SK-N-SH (cell line): ENCODE data around the gene IFIT1B. TPM values are rescaled to one million over a fixed set of nuclear protein-coding genes. Genes with fewer than 3 reads are reported as not detected.
"Not testable (repeated sequence)": the region's sequence is repeated elsewhere in the genome, so short reads cannot be mapped to it uniquely, and the experiment has no call there.

Experiments used
- CTCF ChIA-PET: fragments of 300-600, 350-600 bp; formaldehyde crosslinking; extraction: SDS; loops from one replicate; lab custom pipeline; 2021; lab: Yijun Ruan, JAX
- POLR2A ChIA-PET: fragments of 350-600 bp; sonication (Branson Sonifier 250); formaldehyde crosslinking; extraction: SDS; loops from one replicate; lab custom pipeline; 2020; ENCODE audit warnings: antibody characterized with exemption, inconsistent platforms; lab: Yijun Ruan, JAX
- DNase-seq: peaks from one replicate; pipeline ENCODE4 v3.0.0; 2012
- H2AFZ ChIP-seq: fragments of 200-600 bp; sonication (generic); 2 replicates; pipeline ENCODE4 v1.8.1; 2016; ENCODE audit warnings: antibody characterized with exemption, mild to moderate bottlenecking, low read depth
- H3F3A ChIP-seq: fragments of 200-600 bp; sonication (generic); replicated peaks from 2 replicates; pipeline ENCODE3; 2016; ENCODE audit warnings: antibody characterized with exemption, mild to moderate bottlenecking; ENCODE audit not compliant: insufficient read depth
- H3K27ac ChIP-seq, 2 experiments: fragments of 200-500 bp in 1 of 2; fragments of 200-600 bp in 1 of 2; sonication (Bioruptor generic) in 1 of 2; sonication (generic), shearing (Covaris generic) in 1 of 2; 2 replicates each; pipeline versions ENCODE4 v1.5.1 to v1.6.1; 2014 to 2016; ENCODE audit warnings: low read depth in 2 of 2, inconsistent platforms in 1 of 2, low read length in 1 of 2, mild to moderate bottlenecking in 1 of 2, mixed read lengths in 1 of 2
- H3K27me3 ChIP-seq: fragments of 200-600 bp; sonication (generic), shearing (Covaris generic); 2 replicates; pipeline ENCODE4 v1.6.1; 2016; ENCODE audit warnings: mixed run types; ENCODE audit not compliant: insufficient read depth
- H3K36me3 ChIP-seq, 2 experiments: fragments of 200-500 bp in 1 of 2; fragments of 200-600 bp in 1 of 2; sonication (Bioruptor generic) in 1 of 2; sonication (generic) in 1 of 2; replicated peaks in 1 of 2; 2 replicates each; pipeline versions ENCODE3 to v1.5.1; 2014 to 2016; ENCODE audit warnings: low read length in 1 of 2, mild to moderate bottlenecking in 1 of 2; ENCODE audit not compliant: insufficient read depth in 2 of 2, control insufficient read depth in 1 of 2
- H3K4me1 ChIP-seq, 2 experiments: fragments of 200-500 bp in 1 of 2; fragments of 200-600 bp in 1 of 2; sonication (Bioruptor generic) in 1 of 2; sonication (generic), shearing (Covaris generic) in 1 of 2; 2 replicates each; pipeline versions ENCODE4 v1.5.1 to v1.6.1; 2014 to 2016; ENCODE audit warnings: low read depth in 1 of 2, low read length in 1 of 2, mixed run types in 1 of 2; ENCODE audit not compliant: insufficient read depth in 2 of 2, control insufficient read depth in 1 of 2
- H3K4me2 ChIP-seq: fragments of 200-600 bp; sonication (generic), shearing (Covaris generic); 2 replicates; pipeline ENCODE4 v1.6.1; 2017; ENCODE audit warnings: mixed run types
- H3K4me3 ChIP-seq, 2 experiments: fragments of 200-500 bp in 1 of 2; fragments of 200-600 bp in 1 of 2; sonication (Bioruptor generic) in 1 of 2; sonication (generic), shearing (Covaris generic) in 1 of 2; 2 replicates each; pipeline versions ENCODE4 v1.5.1 to v1.8.1; 2014 to 2016; ENCODE audit warnings: low read depth in 2 of 2, inconsistent platforms in 1 of 2, low read length in 1 of 2, mild to moderate bottlenecking in 1 of 2, mixed read lengths in 1 of 2, moderate library complexity in 1 of 2
- H3K79me2 ChIP-seq: fragments of 200-600 bp; sonication (generic); 2 replicates; pipeline ENCODE4 v1.8.1; 2017; ENCODE audit warnings: mild to moderate bottlenecking; ENCODE audit not compliant: insufficient read depth
- H3K9ac ChIP-seq: fragments of 200-600 bp; sonication (generic); 2 replicates; pipeline ENCODE4 v1.6.1; 2017; ENCODE audit warnings: mixed run types
- H3K9me2 ChIP-seq: fragments of 200-600 bp; sonication (generic); 2 replicates; pipeline ENCODE4 v1.6.1; 2017; ENCODE audit warnings: mixed run types
- H3K9me3 ChIP-seq: fragments of 200-600 bp; sonication (generic); 2 replicates; pipeline ENCODE4 v1.6.1; 2017; ENCODE audit warnings: mixed run types, mild to moderate bottlenecking, moderate library complexity
- H4K20me1 ChIP-seq: fragments of 200-600 bp; sonication (generic); 2 replicates; pipeline ENCODE4 v1.6.1; 2017; ENCODE audit warnings: mild to moderate bottlenecking, mixed run types; ENCODE audit not compliant: insufficient read depth
- GATA2 ChIP-seq: sonication (generic); formaldehyde crosslinking; IDR thresholded peaks from 2 replicates; pipeline ENCODE4 v1.5.0; 2020; ENCODE audit warnings: mild to moderate bottlenecking, missing genetic modification reagents
- MAX ChIP-seq: IDR thresholded peaks from 2 replicates; pipeline ENCODE4 v1.4.0; 2012; ENCODE audit warnings: low read depth
- NRF1 ChIP-seq: IDR thresholded peaks from 2 replicates; pipeline ENCODE4 v1.6.1; 2012; ENCODE audit warnings: low read depth, mild to moderate bottlenecking, low read length
- RAD21 ChIP-seq: IDR thresholded peaks from 2 replicates; pipeline ENCODE4 v1.6.1; 2012; ENCODE audit warnings: mild to moderate bottlenecking, low read length
- RCOR1 ChIP-seq: fragments of 150-350 bp; IDR thresholded peaks from 2 replicates; pipeline ENCODE4 v1.6.1; 2017; ENCODE audit warnings: antibody characterized with exemption, low read length
- REST ChIP-seq: IDR thresholded peaks from 2 replicates; pipeline ENCODE4 v1.6.1; 2012; ENCODE audit warnings: mild to moderate bottlenecking, low read depth, low read length, moderate library complexity
- RXRA ChIP-seq: IDR thresholded peaks from 2 replicates; pipeline ENCODE4 v1.4.0; 2012; ENCODE audit warnings: low read depth, mild to moderate bottlenecking, borderline replicate concordance
- TCF12 ChIP-seq: IDR thresholded peaks from 2 replicates; pipeline ENCODE4 v1.4.0; 2012
- WGBS: methylation state at CpG from one replicate; pipeline ENCODE4 v1.1.6; 2017; ENCODE audit warnings: low lambda C conversion rate; 5-methylcytosine and 5-hydroxymethylcytosine counted together
- polyA plus RNA-seq, 3 experiments: library from polyadenylated mRNA; depleted of rRNA; stranded (reverse); fragments of >200 nt; gene quantifications; 2 replicates each; pipeline ENCODE4 v1.2.3, GENCODE V29; 2012
- TF ChIP-seq, protein P1 (sequence below): fragments of 150-350 bp; IDR thresholded peaks from 2 replicates; pipeline ENCODE4 v1.6.1; 2016; ENCODE audit warnings: mild to moderate bottlenecking, low read depth, low read length

Gene IFIT1B, protein sequence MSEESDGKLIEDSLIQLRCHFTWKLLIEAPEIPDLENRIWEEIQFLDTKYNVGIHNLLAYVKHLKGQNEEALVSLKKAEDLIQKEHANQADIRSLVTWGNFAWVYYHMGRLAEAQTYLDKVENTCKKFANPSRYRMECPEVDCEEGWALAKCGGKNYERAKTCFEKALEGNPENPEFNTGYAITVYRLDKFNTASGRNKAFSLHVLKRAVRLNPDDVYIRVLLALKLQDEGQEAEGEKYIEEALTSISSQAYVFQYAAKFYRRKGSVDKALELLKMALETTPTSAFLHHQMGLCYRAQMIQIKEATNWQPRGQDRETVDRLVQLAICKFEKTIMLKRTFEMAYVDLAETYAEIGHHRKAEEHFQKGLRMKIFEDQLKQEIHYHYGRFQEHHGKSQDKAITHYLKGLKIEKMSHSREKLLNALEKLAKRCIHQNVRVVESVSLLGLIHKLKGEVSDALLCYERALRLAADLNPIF
- polyA plus RNA-seq (2012; rRNA removed): 0.03 TPM in 1 of 2 replicates, not detected in the other
- polyA plus RNA-seq (2012; cell fraction: cytosol; rRNA removed): 0.01 TPM in 1 of 2 replicates, not detected in the other
- not detected in 2 replicates for polyA plus RNA-seq (2012; cell fraction: nucleus; rRNA removed)

DNA sequence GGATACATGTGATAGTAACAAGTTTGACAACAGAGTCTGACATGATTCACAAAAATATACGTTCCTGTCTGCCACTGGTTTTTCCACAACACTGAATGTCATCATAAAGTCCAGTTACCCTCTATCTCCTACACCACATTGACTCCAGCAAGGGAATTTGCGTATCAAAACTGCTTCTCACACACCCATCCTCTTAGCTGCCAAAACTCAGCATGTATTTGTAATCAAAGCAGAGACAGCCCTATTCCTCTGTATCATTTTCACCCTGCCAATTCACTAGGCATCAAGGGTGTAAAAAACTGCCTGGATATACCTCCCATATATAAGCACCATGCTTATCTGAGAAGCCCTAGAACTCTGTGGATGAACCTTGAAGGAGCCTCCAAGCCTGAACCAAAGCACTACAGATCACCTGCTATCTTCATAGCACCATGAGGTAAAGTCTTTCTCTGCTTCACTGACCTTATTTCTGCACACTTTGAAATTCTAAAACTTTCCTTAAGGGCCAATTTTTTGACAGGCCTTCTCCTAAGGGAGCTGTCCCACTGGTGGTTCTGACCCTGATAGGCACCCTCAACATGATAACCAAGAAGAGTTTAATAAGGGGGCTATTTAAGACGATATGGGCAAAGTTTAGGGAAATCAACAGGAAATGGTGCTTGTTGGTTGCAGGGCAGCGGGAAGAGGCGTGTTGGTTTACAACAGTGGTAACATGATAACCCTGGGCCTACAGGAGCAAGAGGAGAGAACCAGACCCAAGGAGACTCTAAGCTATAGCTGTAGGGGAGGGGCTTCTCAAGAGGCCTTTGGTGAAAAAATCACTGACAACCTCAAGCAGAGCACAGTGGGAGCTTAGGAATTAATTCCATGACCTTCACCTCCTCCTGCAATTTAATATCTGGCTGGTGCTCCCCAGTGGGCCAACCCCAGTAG is at the start of gene IFIT1B:
Gene IFIT1B, plus strand, starts transcription at position 352 of the 933 bp plus-strand sequence. Its CDS starts 80 bp downstream, at position 432.
- H3K9ac ChIP-seq: no peak within 1 kb of the TSS
- no peak within 1 kb of the TSS for H3K27ac ChIP-seq
- no peak for DNase-seq
- H3F3A ChIP-seq: peaks cover 4% of the 10 kb centered on the region
- 76% methylated on average over 5 of the region's 5 CpGs for WGBS
- H3K79me2 ChIP-seq: no peaks in the 10 kb centered on the region
- H3K4me2 ChIP-seq: no peak within 1 kb of the TSS
- POLR2A ChIA-PET: no interaction called here
- no peaks in the 10 kb centered on the region for H4K20me1 ChIP-seq
- CTCF ChIA-PET: interaction anchor here (1.5 to 1.6 kb wide), 2 partner anchors 9 to 11 kb away, joined by 8 read pairs; no protein-coding TSS in a partner anchor
- no peaks in the 10 kb centered on the region for H3K36me3 ChIP-seq
- no peaks in the 10 kb centered on the region for H3K27me3 ChIP-seq
- peaks cover 10 to 20% of the 10 kb centered on the region in 2 experiments for H3K4me1 ChIP-seq
- no peak within 1 kb of the TSS for H3K4me3 ChIP-seq
- H2AFZ ChIP-seq: no peak within 1 kb of the TSS
- H3K9me2 ChIP-seq: no peaks in the 10 kb centered on the region
- TF ChIP-seq RAD21: no peak
- TF ChIP-seq REST: peak; percentile 82
- TF ChIP-seq, all 33 proteins: peak for 1
- H3K9me3 ChIP-seq: no peaks in the 10 kb centered on the region

DNA sequence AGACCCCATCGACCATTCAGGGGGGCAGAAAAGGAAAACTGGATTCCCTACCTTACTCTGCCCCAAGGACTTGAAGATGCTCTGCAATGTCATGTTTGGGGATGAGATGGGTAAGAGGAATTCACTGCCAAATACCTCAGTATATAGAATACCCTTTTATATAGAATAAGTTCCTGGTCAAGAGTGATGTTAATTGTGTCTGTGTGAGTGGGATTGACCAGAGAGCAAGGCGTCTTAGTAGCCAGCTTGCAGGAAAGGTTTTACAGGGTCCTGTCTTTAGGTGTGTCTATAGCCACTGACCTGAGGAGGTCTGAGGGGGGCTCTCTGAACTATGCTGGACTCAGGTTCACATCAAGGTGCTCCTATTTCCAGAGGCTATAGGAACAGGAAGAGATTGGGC is 48.7 kb upstream of the IFIT1B start:
- no peaks in the 10 kb centered on the region for H3K36me3 ChIP-seq
- no peaks in the 10 kb centered on the region for H3K27me3 ChIP-seq
- no peak overlapping the region for H3K9ac ChIP-seq
- H3K79me2 ChIP-seq: peaks cover 12% of the 10 kb centered on the region; the same call in 1 of the 2 replicates
- peak overlapping the region in 1 of 2 experiments; percentile 97; a peak in 1 of 4 replicates for H3K27ac ChIP-seq
- ChIA-PET POLR2A (no interaction called here), CTCF (interaction anchor here (1.1 kb wide), 1 partner anchor 40 kb away, joined by 3 read pairs; no protein-coding TSS in a partner anchor)
- WGBS: 92% methylated on average over 2 of the region's 2 CpGs
- no peaks in the 10 kb centered on the region for H3K9me2 ChIP-seq
- H4K20me1 ChIP-seq: no peaks in the 10 kb centered on the region
- H3K9me3 ChIP-seq: no peaks in the 10 kb centered on the region
- H3K4me1 ChIP-seq: peaks cover 0 to 30% of the 10 kb centered on the region in 2 experiments; a peak in 2 of 4 replicates
- H3K4me3 ChIP-seq: 0 out of 4 replicates have a peak overlapping the region, but pooled peaks of 1 of the 2 experiments have one; percentile 15
- DNase-seq: no peak
- peaks cover 17% of the 10 kb centered on the region for H3F3A ChIP-seq
- peak overlapping the region; percentile 79 for H3K4me2 ChIP-seq
- no peak overlapping the region for H2AFZ ChIP-seq
- TF ChIP-seq GATA2 (CRISPR knock-in tag): no peak
- TF ChIP-seq RCOR1: no peak
- TF ChIP-seq MAX: no peak
- TF ChIP-seq NRF1: no peak
- TF ChIP-seq, protein P1, sequence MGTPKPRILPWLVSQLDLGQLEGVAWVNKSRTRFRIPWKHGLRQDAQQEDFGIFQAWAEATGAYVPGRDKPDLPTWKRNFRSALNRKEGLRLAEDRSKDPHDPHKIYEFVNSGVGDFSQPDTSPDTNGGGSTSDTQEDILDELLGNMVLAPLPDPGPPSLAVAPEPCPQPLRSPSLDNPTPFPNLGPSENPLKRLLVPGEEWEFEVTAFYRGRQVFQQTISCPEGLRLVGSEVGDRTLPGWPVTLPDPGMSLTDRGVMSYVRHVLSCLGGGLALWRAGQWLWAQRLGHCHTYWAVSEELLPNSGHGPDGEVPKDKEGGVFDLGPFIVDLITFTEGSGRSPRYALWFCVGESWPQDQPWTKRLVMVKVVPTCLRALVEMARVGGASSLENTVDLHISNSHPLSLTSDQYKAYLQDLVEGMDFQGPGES: no peak
- no peak for TF ChIP-seq RXRA
- TF ChIP-seq TCF12: no peak

- CTCF ChIA-PET: not testable (repeated sequence)
- H3K4me1 ChIP-seq: peaks cover 0 to 30% of the 10 kb centered on the region in 2 experiments; a peak in 2 of 4 replicates
Measured at GRCh38 chr10:89330014-89330413, 47.8 kb upstream of the IFIT1B start.

More at GRCh38 chr10:89330014-89330413, 47.8 kb upstream of the IFIT1B start:
- H3K4me3 ChIP-seq, H3K4me2 ChIP-seq, H3K27me3 ChIP-seq, H4K20me1 ChIP-seq, DNase-seq, H3K27ac ChIP-seq, H2AFZ ChIP-seq, H3K9me3 ChIP-seq, POLR2A ChIA-PET, H3K9me2 ChIP-seq, H3K9ac ChIP-seq, H3K36me3 ChIP-seq: not testable (repeated sequence)
- Histone ChIP-seq H3F3A (peaks cover 17% of the 10 kb centered on the region), H3K79me2 (peaks cover 12% of the 10 kb centered on the region; the same call in 1 of the 2 replicates)
- 79% methylated on average over 3 of the region's 3 CpGs for WGBS
